ENCODE measurements around the gene CHSY3.

Gene CHSY3

GRCh38 chr5:129951039-129951438 lies 46.8 kb downstream of the CHSY3 start:
- DNase-seq, result no peak

GRCh38 chr5:129958581-129958980 lies 54.3 kb downstream of the CHSY3 start:
- DNase-seq, result no peak

- DNase-seq, result no peak
These were observed 56.6 kb downstream of the CHSY3 start for GRCh38 chr5:129960831-129961230.

- no peak for DNase-seq
These were observed 58.2 kb downstream of the CHSY3 start for GRCh38 chr5:129962506-129962905.

- DNase-seq, result no peak
These were observed 59.1 kb downstream of the CHSY3 start for GRCh38 chr5:129963359-129963758.

GRCh38 chr5:129966071-129966470 lies 61.8 kb downstream of the CHSY3 start:
- DNase-seq, result no peak

- no peak for DNase-seq
These were observed 67.4 kb downstream of the CHSY3 start for GRCh38 chr5:129971714-129972113.

- DNase-seq, result no peak
These were observed 68.3 kb downstream of the CHSY3 start for GRCh38 chr5:129972465-129973141.

- no peak for DNase-seq
These were observed 69.6 kb downstream of the CHSY3 start for GRCh38 chr5:129973716-129974426.

GRCh38 chr5:129977810-129978209 lies 73.5 kb downstream of the CHSY3 start:
- no peak for DNase-seq

- DNase-seq, result no peak
These were observed 74.0 kb downstream of the CHSY3 start for GRCh38 chr5:129978270-129978669.

GRCh38 chr5:129988453-129988852 lies 84.2 kb downstream of the CHSY3 start:
- DNase-seq, result no peak

GRCh38 chr5:129991780-129992179 lies 87.5 kb downstream of the CHSY3 start:
- no peak for DNase-seq

GRCh38 chr5:129996896-129997295 lies 92.6 kb downstream of the CHSY3 start:
- no peak for DNase-seq

- no peak for DNase-seq
These were observed 96.2 kb downstream of the CHSY3 start for GRCh38 chr5:130000460-130000859.

- DNase-seq, result no peak
These were observed 97.9 kb downstream of the CHSY3 start for GRCh38 chr5:130002183-130002582.

GRCh38 chr5:130002876-130003275 lies 98.6 kb downstream of the CHSY3 start:
- DNase-seq, result no peak

- DNase-seq, result no peak
These were observed 107.7 kb downstream of the CHSY3 start for GRCh38 chr5:130011986-130012385.

GRCh38 chr5:130017173-130017572 lies 112.9 kb downstream of the CHSY3 start:
- DNase-seq, result no peak

- DNase-seq, result no peak
These were observed 114.4 kb downstream of the CHSY3 start for GRCh38 chr5:130018641-130019040.

GRCh38 chr5:130021000-130021399 lies 116.7 kb downstream of the CHSY3 start:
- DNase-seq, result no peak

GRCh38 chr5:130021876-130022275 lies 117.6 kb downstream of the CHSY3 start:
- no peak for DNase-seq

- DNase-seq, result no peak
These were observed 119.3 kb downstream of the CHSY3 start for GRCh38 chr5:130023604-130024003.

- DNase-seq, result no peak
These were observed 119.7 kb downstream of the CHSY3 start for GRCh38 chr5:130024006-130024405.

GRCh38 chr5:130025511-130025910 lies 121.2 kb downstream of the CHSY3 start:
- DNase-seq, result no peak

Measured in inflammatory macrophage treated with lipopolysaccharide for 4 hours (primary cell).